K562 (cell line): ENCODE results near the gene MPIG6B. TPM values are rescaled to one million over a fixed set of nuclear protein-coding genes. Genes with fewer than 3 reads are reported as not detected.

Experiments
- CREB3L1 ChIP-seq: fragments of 450-650 bp; IDR thresholded peaks from 2 replicates; pipeline ENCODE4 v1.6.1; 2014; ENCODE audit warnings: low read depth, mild to moderate bottlenecking, moderate library complexity, borderline replicate concordance
- ETS2 ChIP-seq: IDR thresholded peaks from 2 replicates; pipeline ENCODE4 v1.6.1; 2016; ENCODE audit warnings: borderline replicate concordance, missing genetic modification characterization, mild to moderate bottlenecking, moderate library complexity, missing compliant biosample characterization; ENCODE audit not compliant: poor library complexity, severe bottlenecking
- HDGF ChIP-seq: fragments of 450-650 bp; IDR thresholded peaks from 2 replicates; pipeline ENCODE4 v1.6.1; 2016
- IRF2 ChIP-seq: sonication (generic); formaldehyde crosslinking; IDR thresholded peaks from 2 replicates; pipeline ENCODE4 v1.8.1; 2022; ENCODE audit warnings: mild to moderate bottlenecking, missing genetic modification reagents
- PATZ1 ChIP-seq: fragments of 250-450 bp; sonication (Bioruptor Pico); IDR thresholded peaks from 2 replicates; pipeline ENCODE4 v1.5.0; 2020; ENCODE audit warnings: mild to moderate bottlenecking, borderline replicate concordance
- POLR2AphosphoS2 ChIP-seq: IDR thresholded peaks from 2 replicates; pipeline ENCODE4 v1.6.1; 2012; ENCODE audit warnings: low read length, improper control_type of control experiment
- POLR3A ChIP-seq: IDR thresholded peaks from 2 replicates; pipeline ENCODE4 v1.6.1; 2011; ENCODE audit warnings: borderline replicate concordance, mild to moderate bottlenecking, moderate library complexity; ENCODE audit not compliant: insufficient read length, insufficient read depth; ENCODE audit errors: extremely low read depth
- TAL1 ChIP-seq: fragments of 450-650 bp; IDR thresholded peaks from 2 replicates; pipeline ENCODE4 v1.6.1; 2016; ENCODE audit warnings: mild to moderate bottlenecking
- UBTF ChIP-seq, 2 experiments: IDR thresholded peaks; 2 replicates each; pipeline ENCODE4 v1.6.1; 2012; ENCODE audit warnings: improper control_type of control experiment in 2 of 2, low read depth in 2 of 2, low read length in 2 of 2, borderline replicate concordance in 1 of 2
- YY1 ChIP-seq, 3 experiments: IDR thresholded peaks; 2 replicates each; pipeline ENCODE4 v1.6.1; 2011; ENCODE audit warnings: low read length in 2 of 3, mild to moderate bottlenecking in 2 of 3, moderate library complexity in 2 of 3, borderline replicate concordance in 1 of 3, control low read depth in 1 of 3, low read depth in 1 of 3; ENCODE audit not compliant: insufficient read depth in 3 of 3, insufficient replicate concordance in 2 of 3, control insufficient read depth in 1 of 3, insufficient read length in 1 of 3; ENCODE audit errors: extremely low read depth in 1 of 3
- polyA plus RNA-seq, 8 experiments: library from polyadenylated mRNA; depleted of rRNA in 4 of 8; stranded (reverse) in 5 of 8; unstranded in 3 of 8; fragments of >200 nt; fragmentation: Nextera tagmentation in 2 of 8; fragmentation: Illumina TruSeq in 1 of 8; extraction: Ambion mirVana in 2 of 8; extraction: Trizol in 1 of 8; gene quantifications; 2 replicates each; pipeline versions ENCODE4 v1.2.1 to v1.2.3, GENCODE V29; 2011 to 2014; ENCODE audit warnings: inconsistent platforms in 1 of 8, missing spikeins in 1 of 8
- total RNA-seq, 7 experiments: library from RNA; depleted of rRNA in 6 of 7; stranded (reverse); fragments of >200 nt in 6 of 7; fragmentation: Illumina TruSeq in 2 of 7; extraction: Trizol in 2 of 7; gene quantifications; 2 replicates each; pipeline versions ENCODE4 v1.2.1 to v1.2.3, GENCODE V29; 2011 to 2021; ENCODE audit warnings: low replicate concordance in 1 of 7
- TF ChIP-seq, protein P1 (sequence below): sonication (generic); formaldehyde crosslinking; IDR thresholded peaks from 2 replicates; pipeline ENCODE4 v1.8.1; 2023; ENCODE audit warnings: mild to moderate bottlenecking, missing genetic modification reagents
- TF ChIP-seq, protein P2 (sequence below), 2 experiments: fragments of 450-650 bp; IDR thresholded peaks; 2 replicates each; pipeline ENCODE4 v1.6.1; 2018; ENCODE audit warnings: mild to moderate bottlenecking in 2 of 2, low read depth in 1 of 2; ENCODE audit not compliant: partially characterized antibody in 2 of 2

MPIG6B gene
- total and polyA plus RNA-seq, 9 of the 15 experiments (the other 6 are each of a cell fraction or from before 2014, with no cell fraction given), result 0.11 to 1.2 (median 0.28) TPM; not detected in 1

DNA sequence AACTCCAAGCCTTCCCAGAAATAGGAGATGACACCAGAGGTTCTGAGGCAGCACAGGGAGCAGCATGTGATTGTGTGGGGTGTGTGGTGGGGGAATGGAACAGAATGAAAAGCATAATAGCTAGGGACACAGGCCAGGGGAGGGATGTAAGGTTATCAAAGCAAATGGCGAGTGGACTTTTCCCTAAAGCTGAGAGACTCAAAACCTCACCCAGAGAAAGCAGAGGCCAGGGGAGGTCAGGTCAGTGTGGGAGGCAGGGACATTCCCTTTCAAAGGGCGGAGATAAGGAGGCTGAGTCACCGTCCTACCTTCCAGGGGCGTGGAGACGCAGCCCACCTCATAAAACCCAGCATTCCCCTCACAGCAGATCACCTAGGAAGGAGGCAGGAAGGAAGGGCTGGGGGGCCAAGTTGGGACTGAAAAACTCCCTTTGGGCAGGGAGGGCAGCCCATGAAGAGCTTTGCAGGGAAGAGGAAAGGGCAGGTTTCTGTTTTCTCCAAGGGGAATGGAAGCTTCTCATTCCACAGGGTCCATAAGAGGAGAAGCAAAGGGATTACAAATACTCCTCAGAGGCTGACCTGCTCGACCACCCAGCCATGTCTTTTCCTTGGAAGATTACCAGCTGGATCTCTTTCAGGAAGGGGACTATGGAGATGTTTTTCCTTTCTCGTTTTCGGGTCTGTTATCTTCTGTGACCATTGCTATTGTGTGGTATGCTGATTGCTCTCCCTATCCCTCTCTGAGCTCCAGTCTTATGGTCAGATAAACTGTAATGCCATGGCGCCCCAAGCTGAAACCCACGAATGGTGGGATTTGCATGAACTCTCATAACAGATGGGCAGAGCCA, 32.7 kb upstream of the MPIG6B start (continued):
- peak; percentile 78; the same call in 1 of the 2 replicates for TF ChIP-seq PATZ1 (CRISPR knock-in tag)
- peak in 1 of 3 experiments; percentile 65 for TF ChIP-seq YY1 (IDR thresholded peaks at IDR 0.05; ENCODE audit: borderline replicate concordance in 1 of 3, control insufficient read depth in 1 of 3, extremely low read depth in 1 of 3, insufficient read depth in 3 of 3, insufficient read length in 1 of 3, insufficient replicate concordance in 2 of 3, low read depth in 1 of 3, low read length in 2 of 3)
- TF ChIP-seq HDGF, result peak; percentile 25; the same call in 1 of the 2 replicates
- TF ChIP-seq, protein P1, sequence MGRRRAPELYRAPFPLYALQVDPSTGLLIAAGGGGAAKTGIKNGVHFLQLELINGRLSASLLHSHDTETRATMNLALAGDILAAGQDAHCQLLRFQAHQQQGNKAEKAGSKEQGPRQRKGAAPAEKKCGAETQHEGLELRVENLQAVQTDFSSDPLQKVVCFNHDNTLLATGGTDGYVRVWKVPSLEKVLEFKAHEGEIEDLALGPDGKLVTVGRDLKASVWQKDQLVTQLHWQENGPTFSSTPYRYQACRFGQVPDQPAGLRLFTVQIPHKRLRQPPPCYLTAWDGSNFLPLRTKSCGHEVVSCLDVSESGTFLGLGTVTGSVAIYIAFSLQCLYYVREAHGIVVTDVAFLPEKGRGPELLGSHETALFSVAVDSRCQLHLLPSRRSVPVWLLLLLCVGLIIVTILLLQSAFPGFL (CRISPR knock-in tag), result 0 out of 2 replicates have a peak, but pooled peaks have one; percentile 27
- no peak for TF ChIP-seq POLR3A
- TF ChIP-seq TAL1, result peak; percentile 91
- no peak for TF ChIP-seq IRF2
- no peak for TF ChIP-seq ETS2 (tag)
- peak; percentile 50; the same call in 1 of the 2 replicates for TF ChIP-seq CREB3L1
- TF ChIP-seq, protein P2, sequence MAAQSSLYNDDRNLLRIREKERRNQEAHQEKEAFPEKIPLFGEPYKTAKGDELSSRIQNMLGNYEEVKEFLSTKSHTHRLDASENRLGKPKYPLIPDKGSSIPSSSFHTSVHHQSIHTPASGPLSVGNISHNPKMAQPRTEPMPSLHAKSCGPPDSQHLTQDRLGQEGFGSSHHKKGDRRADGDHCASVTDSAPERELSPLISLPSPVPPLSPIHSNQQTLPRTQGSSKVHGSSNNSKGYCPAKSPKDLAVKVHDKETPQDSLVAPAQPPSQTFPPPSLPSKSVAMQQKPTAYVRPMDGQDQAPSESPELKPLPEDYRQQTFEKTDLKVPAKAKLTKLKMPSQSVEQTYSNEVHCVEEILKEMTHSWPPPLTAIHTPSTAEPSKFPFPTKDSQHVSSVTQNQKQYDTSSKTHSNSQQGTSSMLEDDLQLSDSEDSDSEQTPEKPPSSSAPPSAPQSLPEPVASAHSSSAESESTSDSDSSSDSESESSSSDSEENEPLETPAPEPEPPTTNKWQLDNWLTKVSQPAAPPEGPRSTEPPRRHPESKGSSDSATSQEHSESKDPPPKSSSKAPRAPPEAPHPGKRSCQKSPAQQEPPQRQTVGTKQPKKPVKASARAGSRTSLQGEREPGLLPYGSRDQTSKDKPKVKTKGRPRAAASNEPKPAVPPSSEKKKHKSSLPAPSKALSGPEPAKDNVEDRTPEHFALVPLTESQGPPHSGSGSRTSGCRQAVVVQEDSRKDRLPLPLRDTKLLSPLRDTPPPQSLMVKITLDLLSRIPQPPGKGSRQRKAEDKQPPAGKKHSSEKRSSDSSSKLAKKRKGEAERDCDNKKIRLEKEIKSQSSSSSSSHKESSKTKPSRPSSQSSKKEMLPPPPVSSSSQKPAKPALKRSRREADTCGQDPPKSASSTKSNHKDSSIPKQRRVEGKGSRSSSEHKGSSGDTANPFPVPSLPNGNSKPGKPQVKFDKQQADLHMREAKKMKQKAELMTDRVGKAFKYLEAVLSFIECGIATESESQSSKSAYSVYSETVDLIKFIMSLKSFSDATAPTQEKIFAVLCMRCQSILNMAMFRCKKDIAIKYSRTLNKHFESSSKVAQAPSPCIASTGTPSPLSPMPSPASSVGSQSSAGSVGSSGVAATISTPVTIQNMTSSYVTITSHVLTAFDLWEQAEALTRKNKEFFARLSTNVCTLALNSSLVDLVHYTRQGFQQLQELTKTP (IDR thresholded peaks at IDR 0.05; ENCODE audit: low read depth in 1 of 2, partially characterized antibody in 2 of 2), result peak; percentile 19 to 79
- peak in 1 of 2 experiments; percentile 82; a peak in 1 of 4 replicates for TF ChIP-seq UBTF (IDR thresholded peaks at IDR 0.05; ENCODE audit: borderline replicate concordance in 1 of 2, low read depth in 2 of 2, low read length in 2 of 2)
- TF ChIP-seq POLR2AphosphoS2, result 0 out of 2 replicates have a peak, but pooled peaks have one; percentile 68
